GM10847 (cell line): ENCODE results near the gene HMGCR.

Experiments used
- POLR2A ChIP-seq: IDR thresholded peaks from 2 replicates; pipeline ENCODE4 v1.6.1; 2011; ENCODE audit not compliant: insufficient read length; ENCODE audit errors: extremely low read depth

HMGCR gene

GRCh38 chr5:75365740-75366139, 28.7 kb downstream of the HMGCR start:
- TF ChIP-seq POLR2A, result no peak

GRCh38 chr5:75366787-75367186, 29.8 kb downstream of the HMGCR start:
- no peak for TF ChIP-seq POLR2A

GRCh38 chr5:75367401-75367800, 30.4 kb downstream of the HMGCR start:
- no peak for TF ChIP-seq POLR2A

GRCh38 chr5:75368391-75368790, 31.4 kb downstream of the HMGCR start:
- TF ChIP-seq POLR2A, result no peak

GRCh38 chr5:75373862-75374261, 36.8 kb downstream of the HMGCR start:
- no peak for TF ChIP-seq POLR2A

GRCh38 chr5:75374394-75374814, 37.4 kb downstream of the HMGCR start:
- no peak for TF ChIP-seq POLR2A

- TF ChIP-seq POLR2A, result no peak
Observed at GRCh38 chr5:75375414-75375813, 38.4 kb downstream of the HMGCR start.

- TF ChIP-seq POLR2A, result no peak
Observed at GRCh38 chr5:75380099-75380498, 43.1 kb downstream of the HMGCR start.

GRCh38 chr5:75381456-75381855, 44.4 kb downstream of the HMGCR start:
- no peak for TF ChIP-seq POLR2A

- no peak for TF ChIP-seq POLR2A
Observed at GRCh38 chr5:75384218-75384617, 47.2 kb downstream of the HMGCR start.

- no peak for TF ChIP-seq POLR2A
Observed at GRCh38 chr5:75387806-75388205, 50.8 kb downstream of the HMGCR start.

GRCh38 chr5:75389430-75389829, 52.4 kb downstream of the HMGCR start:
- no peak for TF ChIP-seq POLR2A

- no peak for TF ChIP-seq POLR2A
Observed at GRCh38 chr5:75395277-75395676, 58.3 kb downstream of the HMGCR start.

- TF ChIP-seq POLR2A, result no peak
Observed at GRCh38 chr5:75405296-75405695, 68.3 kb downstream of the HMGCR start.
